ENCODE measurements around the gene AMER3.
"Not testable (repeated sequence)": the region's sequence is repeated elsewhere in the genome, so short reads cannot be mapped to it uniquely, and the experiment has no call there.

AMER3 gene, protein sequence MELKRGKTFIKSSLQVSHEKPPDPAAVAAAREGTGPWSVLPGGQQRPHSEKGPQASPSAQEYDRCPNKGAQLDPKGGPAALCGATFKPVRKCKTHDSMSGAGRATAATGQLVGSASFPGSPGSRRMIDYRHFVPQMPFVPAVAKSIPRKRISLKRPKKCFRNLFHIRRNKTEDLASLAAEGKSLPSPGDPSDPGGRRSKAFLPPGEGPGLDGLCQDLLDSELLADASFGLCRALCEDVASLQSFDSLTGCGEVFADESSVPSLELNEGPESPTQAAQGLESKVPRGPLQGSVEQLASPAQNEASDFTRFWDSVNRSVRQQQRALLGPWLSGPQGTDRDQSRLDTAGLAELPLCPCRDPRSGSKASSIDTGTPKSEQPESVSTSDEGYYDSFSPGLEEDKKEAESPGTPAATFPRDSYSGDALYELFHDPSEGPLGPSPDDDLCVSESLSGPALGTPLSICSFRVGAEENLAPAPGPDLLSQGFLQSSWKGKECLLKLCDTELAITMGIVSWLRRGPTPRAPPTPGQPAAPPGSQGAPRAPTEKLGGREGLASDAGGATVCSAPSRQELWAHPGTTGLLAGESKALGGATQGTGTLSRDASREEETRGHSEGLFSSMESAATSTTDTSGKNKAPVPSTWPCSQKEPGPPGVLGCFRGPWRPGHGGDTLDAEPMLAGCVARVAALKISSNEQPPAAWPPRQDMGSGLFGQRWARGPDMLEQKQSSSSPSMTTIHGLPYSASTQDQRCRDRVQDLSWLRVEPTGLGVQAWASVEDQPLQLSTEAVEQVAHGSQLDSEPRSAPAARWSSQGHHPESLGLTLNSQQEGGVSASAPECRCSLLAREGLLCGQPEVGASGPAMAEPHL

DNA sequence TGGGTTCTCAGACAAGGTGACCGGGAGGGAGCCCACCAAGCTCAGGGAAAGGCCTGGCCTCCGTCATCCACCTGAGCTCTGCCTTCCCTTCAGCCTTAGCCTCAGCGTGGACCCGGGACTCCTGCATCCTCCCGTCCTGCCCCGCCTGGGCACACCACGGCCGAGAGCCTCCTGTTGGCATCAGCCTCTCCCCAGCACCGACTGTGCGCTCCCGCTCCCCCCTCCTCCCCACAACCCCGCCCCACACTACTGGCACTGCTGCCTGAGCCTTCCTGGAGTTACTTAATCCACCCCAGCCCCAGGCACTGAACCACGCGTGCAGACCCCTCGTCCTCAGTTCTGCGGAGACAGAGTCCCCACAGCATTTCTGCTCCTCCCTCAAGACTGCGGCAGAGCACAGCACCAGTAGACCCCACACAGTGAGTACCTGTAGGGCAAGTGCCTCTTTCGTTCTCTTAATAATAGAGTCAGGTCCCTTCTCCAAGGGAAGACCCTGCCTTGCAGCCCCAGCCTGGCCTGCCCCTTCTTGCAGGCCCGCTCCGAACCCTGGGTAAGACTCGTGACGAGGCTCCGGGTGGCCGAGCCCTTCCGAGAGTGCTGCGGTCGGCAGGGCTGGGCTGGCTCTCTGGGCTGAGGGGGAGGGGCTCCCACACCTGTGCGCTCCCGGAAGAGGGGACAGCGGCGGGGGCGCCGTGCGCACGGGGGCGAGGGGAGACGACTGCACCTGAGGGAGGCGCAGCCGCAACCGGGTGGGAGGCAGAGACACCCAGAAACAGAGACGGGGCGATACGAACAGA is at the start of gene AMER3:
Gene AMER3, plus strand, starts transcription at position 285 of the 797 bp plus-strand sequence. CDS start 6,533 bp downstream, outside the sequence.
- peak; percentile 76 for DNase-seq (ENCODE audit: low spot score)

DNA sequence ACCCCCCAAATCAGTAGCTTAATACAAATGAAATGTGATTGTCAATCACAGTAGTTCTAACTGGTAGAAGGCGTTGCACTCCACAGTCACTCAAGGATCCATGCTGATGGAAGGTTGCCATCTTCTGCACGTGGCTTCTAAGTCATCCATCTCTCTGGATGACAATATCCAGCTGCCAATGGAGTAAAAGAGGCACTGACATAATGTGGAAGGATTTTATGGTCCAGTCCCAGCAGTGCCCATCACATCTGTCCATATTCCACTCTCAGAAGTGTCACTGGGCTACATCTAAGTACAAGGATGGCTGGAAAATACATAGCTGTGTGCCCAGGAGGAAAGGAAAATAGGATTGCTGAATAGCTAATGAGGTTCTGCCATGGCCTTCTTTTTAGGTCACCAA is 40.5 kb upstream of the AMER3 start:
- DNase-seq (ENCODE audit: low spot score) = not testable (repeated sequence)

DNA sequence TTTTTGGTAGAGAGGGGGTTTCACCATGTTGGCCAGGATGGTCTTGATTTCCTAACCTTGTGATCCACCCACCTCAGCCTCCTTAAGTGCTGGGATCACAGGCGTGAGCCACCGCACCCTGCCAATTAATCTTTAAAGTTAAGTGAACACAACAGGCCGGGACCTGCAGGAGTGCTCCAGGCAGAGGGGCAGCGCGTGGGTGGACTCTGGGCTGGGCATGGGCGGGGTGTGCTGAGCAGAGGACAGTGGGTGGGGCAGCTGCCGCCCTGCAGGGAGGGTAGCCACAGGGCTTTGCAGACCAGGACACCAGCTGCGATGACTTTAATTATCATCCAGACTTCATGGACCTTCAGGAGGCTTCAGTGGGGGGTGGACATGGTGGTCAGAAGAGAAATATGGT is 35.3 kb upstream of the AMER3 start:
- no peak for DNase-seq (ENCODE audit: low spot score)

DNA sequence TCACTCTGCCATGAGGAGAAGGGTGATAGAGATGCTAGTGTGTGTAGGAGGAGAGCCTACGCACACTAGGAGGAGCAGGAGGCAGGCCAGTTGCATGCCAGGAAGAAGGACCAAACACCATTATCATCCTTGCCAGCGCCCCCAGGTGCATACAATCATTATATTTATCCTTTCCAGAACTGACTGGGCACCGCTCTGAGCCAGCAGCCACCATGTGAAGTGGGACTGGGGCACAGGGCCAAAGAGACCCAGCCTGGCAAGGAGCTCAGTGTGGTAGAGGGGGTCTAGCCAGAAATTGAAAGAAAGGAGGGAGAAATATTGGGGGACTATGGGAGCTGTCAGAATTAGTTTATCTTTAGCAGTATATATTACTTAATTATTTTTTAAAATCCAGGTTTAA is 34.8 kb upstream of the AMER3 start:
- DNase-seq (ENCODE audit: low spot score) = no peak

DNA sequence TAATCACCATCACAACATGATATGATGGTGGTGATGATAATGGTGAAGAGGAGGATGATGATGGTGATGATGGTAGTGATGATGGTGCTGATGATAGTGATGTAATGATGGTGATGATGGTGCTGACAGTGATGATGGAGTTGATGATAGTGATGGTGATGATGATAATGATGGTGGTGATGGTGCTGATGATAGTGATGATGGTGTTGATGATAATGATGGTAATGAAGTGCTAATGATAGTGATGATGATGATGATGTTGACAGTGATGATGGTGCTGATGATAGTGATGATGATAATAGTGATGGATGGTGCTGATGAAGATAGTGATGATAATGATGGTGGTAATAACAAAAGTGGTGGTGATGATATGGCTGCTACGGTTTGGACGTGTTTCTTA is 30.9 kb upstream of the AMER3 start:
- no peak for DNase-seq (ENCODE audit: low spot score)

DNA sequence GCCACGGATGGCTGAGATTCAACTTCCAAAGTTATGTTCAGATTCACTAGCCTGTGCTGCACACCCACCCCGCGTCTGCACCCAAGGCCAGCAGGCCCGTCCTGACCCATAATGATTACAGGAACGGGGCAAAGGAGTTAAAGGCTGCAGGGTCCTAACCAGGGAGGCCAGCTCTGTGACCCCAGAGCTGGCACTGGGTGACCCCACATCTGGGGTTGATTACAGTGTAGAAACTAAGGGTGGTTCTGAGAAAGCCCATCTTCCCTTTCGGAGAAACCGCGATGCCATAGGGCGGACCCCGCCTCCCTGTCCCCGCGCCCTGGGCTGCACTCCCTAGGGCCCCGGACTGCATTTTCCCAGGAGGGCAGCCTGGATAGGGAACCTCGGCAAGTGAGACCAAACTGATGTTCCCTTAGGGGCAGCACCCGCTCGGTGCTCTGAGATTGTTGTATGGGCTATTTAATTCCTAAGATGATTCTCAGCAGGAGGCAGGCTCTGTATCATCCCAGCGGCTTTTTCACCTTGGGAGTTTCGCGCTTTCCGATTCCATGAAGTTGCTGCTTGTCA is 28.6 kb upstream of the AMER3 start:
- DNase-seq (ENCODE audit: low spot score) = no peak

DNA sequence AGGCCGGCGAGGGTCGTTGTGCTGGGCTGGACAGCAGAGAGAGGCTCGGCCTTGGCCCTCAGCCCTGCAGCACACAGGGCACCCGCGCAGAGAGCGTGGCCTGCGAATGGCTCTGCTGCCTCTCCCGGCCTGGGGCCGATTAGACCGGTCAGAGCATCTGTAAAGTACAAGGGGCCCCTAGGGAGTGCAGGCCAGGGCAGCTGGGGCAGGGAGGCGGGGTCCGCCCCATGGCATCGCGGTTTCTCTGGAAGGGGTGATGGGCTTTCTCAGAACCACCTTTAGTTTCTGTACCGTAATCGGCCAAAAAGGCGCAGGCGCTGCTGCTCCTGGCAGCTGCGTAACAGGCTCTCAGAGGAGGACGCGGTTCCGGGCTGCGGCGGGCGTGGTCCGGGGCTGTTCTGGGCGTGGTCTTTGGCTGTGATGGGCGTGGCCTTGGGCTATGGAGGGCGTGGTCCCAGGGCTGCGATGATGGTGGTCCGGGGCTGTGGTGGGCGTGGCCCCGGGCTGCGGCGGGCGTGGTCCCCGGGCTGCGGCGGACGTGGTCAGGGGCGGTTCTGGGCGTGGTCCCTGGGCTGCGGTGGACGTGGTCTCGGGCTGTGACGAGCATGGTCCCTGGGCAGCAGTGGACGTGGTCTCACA is 27.9 kb upstream of the AMER3 start:
- peak; percentile 76 for DNase-seq (ENCODE audit: low spot score)

DNA sequence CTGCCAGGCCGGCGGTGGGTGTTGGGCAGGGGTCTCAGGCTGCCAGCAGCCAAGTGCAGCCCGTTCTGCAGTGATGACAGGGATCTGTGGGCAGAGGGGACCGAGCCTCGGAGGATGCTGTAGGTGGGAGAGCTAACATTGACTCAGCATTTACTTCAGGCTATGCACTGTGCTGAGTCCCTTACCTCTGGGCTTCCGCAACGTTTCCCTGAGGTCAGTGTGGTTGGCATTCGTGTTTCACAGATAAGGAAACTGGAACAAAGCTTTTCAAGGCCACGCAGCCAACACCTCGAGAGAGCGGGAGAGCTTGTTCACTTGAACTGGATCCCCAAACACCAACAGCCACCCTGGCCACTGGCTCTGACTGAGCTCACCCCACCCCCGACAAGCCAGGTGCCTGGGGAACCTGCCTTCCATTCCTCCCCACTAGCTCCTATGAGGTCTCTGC is 27.3 kb upstream of the AMER3 start:
- DNase-seq (ENCODE audit: low spot score) = peak; percentile 50

DNA sequence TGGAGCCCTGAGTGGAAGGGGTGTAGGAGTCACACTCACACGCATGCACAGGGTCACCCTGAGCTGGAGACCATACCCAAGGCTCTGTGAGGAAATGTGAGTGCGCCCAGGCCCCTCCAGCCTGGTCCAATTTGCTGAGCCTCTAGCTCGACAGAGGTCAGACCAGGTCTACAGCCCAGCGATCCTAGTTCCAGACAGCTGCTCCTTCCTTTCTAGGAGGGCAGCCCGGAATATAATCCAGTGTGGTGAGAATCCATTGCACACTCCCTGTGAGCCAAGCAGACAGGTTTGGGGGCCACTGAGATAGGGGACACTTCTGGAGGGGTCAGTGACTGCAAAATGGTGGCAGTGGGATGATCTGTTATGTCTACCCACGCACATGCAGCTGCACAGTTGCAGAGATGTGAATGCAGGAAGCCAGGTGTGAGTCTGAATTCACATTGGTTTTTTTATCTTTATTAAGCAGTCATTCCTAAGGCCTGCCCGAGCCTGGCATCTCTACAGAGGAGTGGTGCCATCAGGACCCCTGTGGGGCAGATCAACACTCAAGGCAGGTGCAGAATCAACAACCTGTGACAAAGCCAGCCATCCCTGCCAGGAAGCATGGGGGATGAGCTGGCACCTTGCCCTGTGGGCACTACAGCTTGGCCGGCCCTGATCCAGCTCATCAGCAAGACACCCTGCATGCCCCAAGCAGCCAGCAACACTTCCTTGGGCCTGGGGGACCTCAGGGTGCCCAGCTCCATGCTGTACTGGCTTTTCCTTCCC is 26.6 kb upstream of the AMER3 start, which contains the start of gene GPR148:
Gene GPR148, plus strand, starts transcription at position 522 of the 768 bp plus-strand sequence. Its CDS starts 82 bp downstream, at position 604.
- DNase-seq (ENCODE audit: low spot score) = peak; percentile 92

DNA sequence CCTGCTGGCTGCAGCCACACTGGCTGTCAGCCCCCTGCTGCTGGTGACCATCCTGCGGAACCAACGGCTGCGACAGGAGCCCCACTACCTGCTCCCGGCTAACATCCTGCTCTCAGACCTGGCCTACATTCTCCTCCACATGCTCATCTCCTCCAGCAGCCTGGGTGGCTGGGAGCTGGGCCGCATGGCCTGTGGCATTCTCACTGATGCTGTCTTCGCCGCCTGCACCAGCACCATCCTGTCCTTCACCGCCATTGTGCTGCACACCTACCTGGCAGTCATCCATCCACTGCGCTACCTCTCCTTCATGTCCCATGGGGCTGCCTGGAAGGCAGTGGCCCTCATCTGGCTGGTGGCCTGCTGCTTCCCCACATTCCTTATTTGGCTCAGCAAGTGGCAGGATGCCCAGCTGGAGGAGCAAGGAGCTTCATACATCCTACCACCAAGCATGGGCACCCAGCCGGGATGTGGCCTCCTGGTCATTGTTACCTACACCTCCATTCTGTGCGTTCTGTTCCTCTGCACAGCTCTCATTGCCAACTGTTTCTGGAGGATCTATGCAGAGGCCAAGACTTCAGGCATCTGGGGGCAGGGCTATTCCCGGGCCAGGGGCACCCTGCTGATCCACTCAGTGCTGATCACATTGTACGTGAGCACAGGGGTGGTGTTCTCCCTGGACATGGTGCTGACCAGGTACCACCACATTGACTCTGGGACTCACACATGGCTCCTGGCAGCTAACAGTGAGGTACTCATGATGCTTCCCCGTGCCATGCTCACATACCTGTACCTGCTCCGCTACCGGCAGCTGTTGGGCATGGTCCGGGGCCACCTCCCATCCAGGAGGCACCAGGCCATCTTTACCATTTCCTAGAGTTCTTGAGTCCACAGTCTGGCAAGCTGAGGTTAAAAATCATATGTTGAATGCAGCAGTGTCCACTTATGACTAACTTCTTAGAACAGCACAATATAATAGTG is 25.7 kb upstream of the AMER3 start:
- DNase-seq (ENCODE audit: low spot score) = peak; percentile 86

DNA sequence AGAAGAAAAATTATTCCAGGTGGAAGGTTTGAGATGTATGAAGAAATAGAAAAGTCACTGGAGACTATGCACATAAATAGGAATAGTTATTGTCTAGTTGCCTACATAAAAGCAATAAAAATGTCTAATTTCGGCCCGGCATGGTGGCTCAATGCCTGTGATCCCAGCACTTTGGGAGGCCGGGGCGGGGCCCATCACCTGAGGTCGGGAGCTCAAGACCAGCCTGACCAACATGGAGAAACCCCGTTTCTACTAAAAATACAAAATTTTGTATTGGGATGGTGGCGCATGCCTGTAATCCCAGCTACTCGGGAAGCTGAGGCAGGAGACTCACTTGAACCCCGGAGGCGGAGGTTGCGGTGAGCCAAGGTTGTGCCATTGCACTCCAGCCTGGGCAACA is 23.1 kb upstream of the AMER3 start:
- not testable (repeated sequence) for DNase-seq (ENCODE audit: low spot score)

DNA sequence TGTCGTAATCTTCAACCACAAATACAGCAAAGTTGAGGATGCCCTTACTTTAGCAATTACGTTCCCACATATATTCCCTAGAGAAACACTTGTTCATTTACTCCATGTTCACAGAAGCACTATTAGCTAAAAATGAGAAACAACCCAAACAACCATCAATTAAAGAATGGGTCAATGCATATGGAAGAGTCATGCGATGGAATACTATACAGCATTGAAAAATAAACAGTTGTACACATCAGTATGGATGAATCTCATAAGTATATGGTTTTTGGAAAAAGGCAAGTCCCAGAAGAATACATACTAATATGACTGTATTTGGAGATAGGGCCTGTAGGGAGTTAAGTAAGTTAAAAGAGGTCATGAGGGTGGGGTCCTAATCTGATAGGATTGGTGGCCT is 20.1 kb upstream of the AMER3 start:
- DNase-seq (ENCODE audit: low spot score) = no peak

DNA sequence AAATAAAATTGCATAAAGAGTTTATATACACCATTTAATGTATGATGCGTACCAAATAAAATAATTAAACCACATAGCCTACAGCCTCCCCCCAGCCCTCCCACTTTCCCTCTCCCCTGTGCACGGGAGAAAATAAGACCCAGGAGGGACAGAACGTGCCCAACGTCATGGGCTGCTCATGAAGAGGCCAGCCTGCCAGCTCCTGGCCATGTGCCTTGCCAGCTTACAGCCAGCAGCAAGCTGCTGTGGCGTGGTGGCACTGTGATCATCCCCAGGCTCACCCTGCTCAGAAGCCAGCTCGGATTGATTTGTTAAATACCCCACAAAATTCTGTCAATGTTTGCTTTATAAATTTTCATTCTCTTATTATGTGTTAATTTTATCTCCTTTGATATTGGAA is 18.9 kb upstream of the AMER3 start:
- DNase-seq (ENCODE audit: low spot score) = no peak

DNA sequence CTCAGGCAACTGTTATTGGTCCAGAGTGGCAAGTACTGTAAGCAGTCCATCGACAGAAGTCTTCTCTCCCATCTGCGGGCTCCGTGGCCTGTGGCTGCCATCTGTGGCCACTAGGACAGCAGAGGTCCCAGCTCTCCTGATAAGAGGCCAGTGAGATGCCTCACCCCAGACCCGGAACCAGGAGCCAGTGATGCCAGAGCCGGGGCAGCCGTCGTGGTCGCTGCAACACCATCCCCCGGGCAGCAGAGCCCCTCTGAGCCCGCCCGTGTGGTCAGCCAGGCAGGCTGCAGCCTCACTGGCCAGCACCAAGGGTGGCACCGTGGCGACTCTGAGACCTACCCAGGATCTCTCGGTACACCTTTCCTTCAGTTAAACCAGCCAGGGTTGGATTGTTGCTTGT is 17.7 kb upstream of the AMER3 start:
- DNase-seq (ENCODE audit: low spot score) = no peak

DNA sequence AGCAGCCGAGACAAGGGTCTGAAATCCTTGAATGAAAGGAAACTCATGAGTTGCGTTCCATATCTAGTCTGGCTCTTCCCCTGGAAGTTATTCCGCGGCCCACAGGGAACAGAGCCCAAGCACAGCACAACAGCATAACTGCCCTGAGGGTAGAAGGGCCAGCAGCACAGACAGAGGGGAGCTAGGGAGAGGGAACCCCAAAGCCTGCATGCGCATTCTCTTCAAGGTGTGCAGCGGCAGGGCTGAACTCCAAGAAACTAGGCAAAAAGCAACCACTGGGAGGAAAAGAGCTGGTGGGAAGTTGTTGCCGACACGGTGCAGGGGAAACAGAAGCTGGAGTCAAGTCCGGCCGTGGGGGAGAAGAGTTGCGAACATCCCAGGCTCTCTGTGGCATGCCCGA is 14.7 kb upstream of the AMER3 start:
- no peak for DNase-seq (ENCODE audit: low spot score)

DNA sequence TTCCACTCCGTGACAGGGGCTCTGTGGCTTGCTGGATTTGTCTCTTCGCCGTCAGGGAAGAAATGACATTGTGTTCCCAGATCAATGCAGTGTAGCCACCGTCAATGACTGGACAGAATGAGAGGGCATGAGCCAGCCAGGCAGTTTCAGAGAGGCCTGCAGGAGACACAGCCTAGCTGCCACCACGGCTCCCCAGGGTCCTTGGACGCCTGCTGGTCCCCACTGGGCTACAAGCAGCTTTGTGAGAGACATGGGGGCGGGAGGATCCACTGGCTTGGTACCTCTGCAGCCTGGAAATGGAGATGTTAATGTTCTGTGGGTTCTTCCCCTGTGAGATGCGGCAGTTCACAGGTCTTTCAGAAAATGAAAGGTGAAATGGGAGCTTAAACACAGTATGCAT is 12.1 kb upstream of the AMER3 start:
- DNase-seq (ENCODE audit: low spot score) = no peak

DNA sequence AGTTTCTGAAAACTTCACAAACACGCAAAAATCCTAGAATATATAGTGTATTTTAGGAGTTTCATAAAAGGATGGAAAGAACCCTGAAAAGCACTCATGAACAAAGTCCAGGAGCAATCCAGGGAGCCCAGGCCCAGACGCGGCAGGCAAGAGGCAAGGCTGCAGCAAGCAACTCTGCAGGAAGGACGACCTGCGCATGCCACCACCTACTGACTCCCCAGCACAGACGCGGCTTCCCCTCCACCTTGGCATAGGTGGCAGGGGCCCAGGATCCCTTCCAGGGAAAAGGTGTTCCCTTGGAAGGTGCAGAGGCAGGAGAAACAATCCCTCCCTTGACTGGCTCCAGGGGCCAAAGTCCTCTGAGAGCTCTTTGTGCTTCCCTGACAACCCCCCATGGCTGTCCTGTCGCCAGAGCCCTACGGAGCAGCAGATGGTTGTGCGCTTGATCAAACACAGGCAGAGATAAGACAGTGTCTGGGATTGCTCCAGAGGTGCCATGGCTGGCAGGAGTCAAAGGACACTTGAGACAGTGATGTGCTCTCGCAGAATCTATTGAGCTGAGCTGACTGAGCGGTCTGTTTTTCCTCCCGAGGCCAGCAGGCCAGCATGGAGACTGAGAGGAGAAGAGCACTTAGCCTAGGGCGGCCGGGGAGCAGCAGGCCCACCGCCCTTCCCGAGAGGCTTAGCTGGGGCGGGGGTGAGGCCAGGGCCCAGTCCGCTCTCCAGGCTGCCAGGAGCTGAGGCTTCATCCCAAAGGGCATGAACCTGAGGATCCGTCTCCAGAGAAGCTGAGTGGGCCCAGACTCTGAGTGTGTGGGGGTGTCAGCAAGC is 10.8 kb upstream of the AMER3 start:
- peak; percentile 42 for DNase-seq (ENCODE audit: low spot score)

DNA sequence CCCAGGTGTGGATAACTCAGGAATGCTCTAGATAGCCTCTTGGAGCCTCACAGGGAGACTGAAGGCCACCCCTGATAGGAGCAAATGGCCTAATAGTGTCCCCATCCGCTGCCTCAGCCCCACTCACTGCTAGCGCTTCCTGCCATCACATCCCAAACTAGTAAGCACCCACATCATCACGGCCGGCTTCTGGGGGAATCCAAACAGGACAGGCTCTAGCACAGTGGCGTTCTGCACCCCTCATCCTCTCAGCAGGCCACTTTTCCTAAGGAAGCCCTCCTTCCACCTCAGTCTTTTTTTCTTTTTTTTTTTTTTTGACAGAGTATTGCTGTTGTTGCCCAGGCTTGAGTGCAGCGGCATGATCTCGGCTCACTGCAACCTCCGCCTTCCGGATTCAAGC is 6.3 kb upstream of the AMER3 start:
- no peak for DNase-seq (ENCODE audit: low spot score)
